A673 (cell line): ENCODE data around the gene ATP6V0E1. TPM values are rescaled to one million over a fixed set of nuclear protein-coding genes. Genes with fewer than 3 reads are reported as not detected.
"Not testable (repeated sequence)": the region's sequence is repeated elsewhere in the genome, so short reads cannot be mapped to it uniquely, and the experiment has no call there.

Experiments
- BruUV-seq: library from RNA; stranded (reverse); fragments of 400-500 nt; replicated peaks from 2 replicates; lab custom pipeline; 2021; lab: Mats Ljungman, UMichigan
- CTCF ChIA-PET: fragments of 300-600 bp; sonication (Branson Sonifier 250); formaldehyde crosslinking; loops from one replicate; lab custom pipeline; 2022; ENCODE audit warnings: antibody characterized with exemption; lab: Charles Lee
- POLR2A ChIA-PET: fragments of 300-600 bp; sonication (Branson Sonifier 250); formaldehyde crosslinking; loops from one replicate; lab custom pipeline; 2022; ENCODE audit warnings: antibody characterized with exemption; ENCODE audit not compliant: low non-redundant PET; lab: Charles Lee
- DNase-seq: peaks from one replicate; pipeline ENCODE4 v3.0.0-alpha.2; 2015; ENCODE audit warnings: low spot score
- H3K27ac ChIP-seq: fragments of 200-600 bp; sonication (generic); 2 replicates; pipeline ENCODE4 v1.5.1; 2016; ENCODE audit warnings: mixed run types, low read depth, mild to moderate bottlenecking, mixed read lengths, antibody characterized with exemption, low read length; ENCODE audit not compliant: poor library complexity, severe bottlenecking
- H3K27me3 ChIP-seq: fragments of 200-600 bp; sonication (generic); replicated peaks from 2 replicates; pipeline ENCODE4 v1.6.1; 2017; ENCODE audit warnings: mixed run types, low read depth, mild to moderate bottlenecking, mixed read lengths, antibody characterized with exemption, low read length; ENCODE audit not compliant: insufficient read depth, poor library complexity
- H3K36me3 ChIP-seq: fragments of 200-600 bp; sonication (generic); 2 replicates; pipeline ENCODE4 v1.6.1; 2016; ENCODE audit warnings: mixed run types, mild to moderate bottlenecking, mixed read lengths, antibody characterized with exemption, low read length; ENCODE audit not compliant: insufficient read depth, poor library complexity, severe bottlenecking
- H3K4me1 ChIP-seq: fragments of 200-600 bp; sonication (generic); 2 replicates; pipeline ENCODE4 v1.6.1; 2017; ENCODE audit warnings: mixed run types, mild to moderate bottlenecking, mixed read lengths, antibody characterized with exemption, low read length; ENCODE audit not compliant: insufficient read depth, poor library complexity, severe bottlenecking
- H3K4me3 ChIP-seq: fragments of 200-600 bp; sonication (generic); 2 replicates; pipeline ENCODE4 v1.5.1; 2016; ENCODE audit warnings: low read depth, mixed run types, mild to moderate bottlenecking, mixed read lengths, low read length; ENCODE audit not compliant: poor library complexity, severe bottlenecking
- H3K9me3 ChIP-seq: fragments of 200-600 bp; sonication (generic); 2 replicates; pipeline ENCODE4 v1.6.1; 2016; ENCODE audit warnings: mixed run types, low read depth, mild to moderate bottlenecking, mixed read lengths, antibody characterized with exemption, low read length; ENCODE audit not compliant: poor library complexity, severe bottlenecking
- EZH2 ChIP-seq: fragments of 200-600 bp; sonication (generic); IDR thresholded peaks from 2 replicates; pipeline ENCODE4 v1.6.1; 2017; ENCODE audit warnings: borderline replicate concordance, low read depth, mild to moderate bottlenecking, mixed read lengths, antibody characterized with exemption, low read length; ENCODE audit not compliant: poor library complexity, severe bottlenecking
- intact Hi-C: fragments of 100-400 bp; cut with micrococcal nuclease; formaldehyde crosslinking; loops from one replicate; pipeline ENCODE4 v1.10.0; 2022; ENCODE audit not compliant: unreplicated experiment
- total RNA-seq: library from RNA; stranded (reverse); gene quantifications from 2 replicates; pipeline ENCODE4 v1.2.3, GENCODE V29; 2021
- TF ChIP-seq, protein P1 (sequence below): fragments of 300-800, 200-600 bp; sonication (generic); conservative IDR thresholded peaks from 2 replicates; pipeline ENCODE4 v1.5.1; 2017; ENCODE audit warnings: low read depth, mild to moderate bottlenecking, antibody characterized with exemption, low read length, moderate library complexity, mixed read lengths

Gene ATP6V0E1
- total RNA-seq, 1 experiment from 2014 or later = 148 TPM

DNA sequence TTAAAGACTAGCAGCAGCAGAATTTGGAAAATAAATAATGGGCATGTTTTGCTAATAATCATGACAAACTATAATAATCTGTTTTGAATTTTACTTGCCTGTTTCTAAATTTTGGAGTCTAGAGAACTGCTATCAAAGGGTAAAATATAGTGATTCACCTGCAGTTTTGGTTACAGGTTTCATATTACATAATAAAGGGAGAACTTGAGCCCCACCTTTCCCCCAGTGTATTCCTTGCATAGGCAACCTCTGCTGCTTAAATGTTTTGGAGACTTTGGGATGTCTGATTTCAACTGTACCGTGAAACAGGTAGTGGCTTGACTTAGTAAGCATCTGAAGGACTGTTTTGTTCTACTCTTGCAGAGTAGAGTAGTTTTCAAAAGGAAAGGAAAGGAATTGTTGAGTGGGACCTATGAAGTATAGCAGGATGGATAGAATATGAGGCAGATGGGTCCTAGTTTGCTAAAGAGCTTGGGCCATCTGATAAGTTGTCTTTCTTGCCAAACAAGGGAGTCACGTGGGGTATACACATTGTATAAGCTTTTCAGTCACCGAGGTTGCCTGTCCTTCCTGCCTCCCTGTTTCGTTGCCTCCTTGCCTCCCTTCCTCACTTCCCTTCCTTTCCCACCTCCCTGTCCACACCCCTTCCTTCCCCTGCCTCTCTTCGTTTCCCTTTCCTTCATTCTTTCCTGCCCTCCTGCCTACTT is 91.7 kb downstream of the ATP6V0E1 start:
- CTCF ChIA-PET = no interaction called here
- H3K36me3 ChIP-seq = no peaks in the 10 kb centered on the region
- TF ChIP-seq EZH2 = no peak
- TF ChIP-seq, protein P1, sequence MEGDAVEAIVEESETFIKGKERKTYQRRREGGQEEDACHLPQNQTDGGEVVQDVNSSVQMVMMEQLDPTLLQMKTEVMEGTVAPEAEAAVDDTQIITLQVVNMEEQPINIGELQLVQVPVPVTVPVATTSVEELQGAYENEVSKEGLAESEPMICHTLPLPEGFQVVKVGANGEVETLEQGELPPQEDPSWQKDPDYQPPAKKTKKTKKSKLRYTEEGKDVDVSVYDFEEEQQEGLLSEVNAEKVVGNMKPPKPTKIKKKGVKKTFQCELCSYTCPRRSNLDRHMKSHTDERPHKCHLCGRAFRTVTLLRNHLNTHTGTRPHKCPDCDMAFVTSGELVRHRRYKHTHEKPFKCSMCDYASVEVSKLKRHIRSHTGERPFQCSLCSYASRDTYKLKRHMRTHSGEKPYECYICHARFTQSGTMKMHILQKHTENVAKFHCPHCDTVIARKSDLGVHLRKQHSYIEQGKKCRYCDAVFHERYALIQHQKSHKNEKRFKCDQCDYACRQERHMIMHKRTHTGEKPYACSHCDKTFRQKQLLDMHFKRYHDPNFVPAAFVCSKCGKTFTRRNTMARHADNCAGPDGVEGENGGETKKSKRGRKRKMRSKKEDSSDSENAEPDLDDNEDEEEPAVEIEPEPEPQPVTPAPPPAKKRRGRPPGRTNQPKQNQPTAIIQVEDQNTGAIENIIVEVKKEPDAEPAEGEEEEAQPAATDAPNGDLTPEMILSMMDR = no peak
- H3K27ac ChIP-seq = no peak overlapping the region
- DNase-seq = no peak
- no peaks in the 10 kb centered on the region for H3K4me1 ChIP-seq
- POLR2A ChIA-PET = no interaction called here
- no TSS peak for BruUV-seq
- H3K4me3 ChIP-seq = no peak overlapping the region
- H3K9me3 ChIP-seq = no peaks in the 10 kb centered on the region
- intact Hi-C loops = no loop called here
- no peaks in the 10 kb centered on the region for H3K27me3 ChIP-seq

DNA sequence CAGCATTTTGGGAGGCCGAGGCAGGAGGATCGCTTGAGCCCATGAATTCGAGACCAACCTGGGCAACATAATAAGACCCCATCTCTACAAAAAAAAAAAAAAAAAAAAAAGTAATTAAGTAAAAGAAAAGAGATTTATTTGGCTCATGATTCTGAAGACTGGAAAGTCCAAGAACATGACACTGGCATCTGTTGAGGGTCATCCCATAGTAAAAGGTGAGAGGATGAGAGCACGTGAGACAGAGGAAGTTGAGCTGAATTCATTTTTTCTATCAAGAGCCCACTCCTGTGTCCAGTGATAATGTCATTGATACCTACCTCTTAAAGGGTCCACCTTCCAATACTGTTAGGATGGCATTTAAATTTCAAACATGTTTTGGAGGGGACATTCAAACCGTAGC is 92.4 kb downstream of the ATP6V0E1 start:
- Histone ChIP-seq H3K4me1 (no peaks in the 10 kb centered on the region), H3K4me3 (no peak overlapping the region), H3K36me3 (no peaks in the 10 kb centered on the region), H3K27ac (no peak overlapping the region), H3K27me3 (no peaks in the 10 kb centered on the region), H3K9me3 (no peaks in the 10 kb centered on the region)
- no peak for DNase-seq
- ChIA-PET CTCF (no interaction called here), POLR2A (no interaction called here)
- TF ChIP-seq EZH2 = no peak
- TF ChIP-seq, protein P1 = no peak
- intact Hi-C loops = no loop called here
- no TSS peak for BruUV-seq

DNA sequence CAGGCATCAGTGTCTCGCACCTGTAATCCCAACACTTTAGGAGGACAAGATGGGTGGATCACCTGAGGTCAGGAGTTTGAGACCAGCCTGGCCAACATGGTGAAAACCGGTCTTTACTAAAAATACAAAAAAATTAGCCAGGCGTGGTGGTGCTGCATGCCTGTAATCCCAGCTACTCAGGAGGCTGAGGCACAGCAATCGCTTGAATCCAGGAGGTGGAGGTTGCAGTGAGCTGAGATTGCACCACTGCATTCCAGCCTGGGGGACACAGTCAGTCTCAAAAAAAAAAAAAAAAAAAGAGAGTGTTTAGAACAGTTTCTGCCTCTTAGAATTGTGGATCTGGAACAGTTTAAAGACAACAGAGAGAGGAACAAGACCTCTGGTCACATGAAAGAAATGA is 92.9 kb downstream of the ATP6V0E1 start:
- CTCF ChIA-PET, H3K27me3 ChIP-seq, DNase-seq, H3K27ac ChIP-seq, BruUV-seq, POLR2A ChIA-PET, H3K4me1 ChIP-seq, intact Hi-C loops, H3K36me3 ChIP-seq, H3K4me3 ChIP-seq, H3K9me3 ChIP-seq: not testable (repeated sequence)

DNA sequence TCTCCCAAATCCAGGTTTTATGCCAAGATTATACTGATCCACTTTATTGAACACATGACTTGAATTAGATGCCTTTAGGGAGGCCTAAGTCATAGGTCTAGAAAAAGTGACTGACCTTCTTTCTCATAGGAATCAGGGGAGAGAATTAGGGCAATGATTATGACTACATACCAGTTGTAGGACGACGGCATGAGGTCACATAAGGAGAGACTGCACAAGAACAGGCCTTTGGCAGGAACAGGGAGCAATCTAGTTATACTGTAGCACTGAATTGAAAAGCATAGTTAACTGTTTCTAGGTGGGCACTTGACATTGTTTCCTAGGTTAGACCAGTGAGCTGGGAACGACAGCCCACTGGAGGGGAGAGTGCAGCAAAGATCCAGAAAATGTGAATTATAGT is 95.3 kb downstream of the ATP6V0E1 start:
- Histone ChIP-seq H3K27me3 (no peaks in the 10 kb centered on the region), H3K36me3 (no peaks in the 10 kb centered on the region), H3K4me1 (no peaks in the 10 kb centered on the region), H3K4me3 (no peak overlapping the region), H3K9me3 (no peaks in the 10 kb centered on the region), H3K27ac (no peak overlapping the region)
- TF ChIP-seq, protein P1 = no peak
- TF ChIP-seq EZH2 = no peak
- intact Hi-C loops = no loop called here
- ChIA-PET POLR2A (no interaction called here), CTCF (no interaction called here)
- no TSS peak for BruUV-seq
- no peak for DNase-seq
